Colonic mucosa (tissue), 4 donors: ENCODE results near the gene MTTP. TPM values are rescaled to one million over a fixed set of nuclear protein-coding genes. Genes with fewer than 3 reads are reported as not detected.
A peak's percentile ranks its signal among the peaks of the same experiment; 100 is the strongest.

Experiments used
- DNase-seq: peaks from one replicate; pipeline ENCODE4 v3.0.0-alpha.2; 2020
- H3K27ac ChIP-seq: fragments of 200-600 bp; one replicate; pipeline ENCODE4 v1.8.0; 2021
- H3K27me3 ChIP-seq: fragments of 200-600 bp; one replicate; pipeline ENCODE4 v1.8.0; 2021
- H3K36me3 ChIP-seq: fragments of 200-600 bp; one replicate; pipeline ENCODE4 v1.8.0; 2021
- H3K4me1 ChIP-seq: fragments of 200-600 bp; one replicate; pipeline ENCODE4 v1.8.0; 2021; ENCODE audit warnings: mild to moderate bottlenecking
- H3K4me3 ChIP-seq: fragments of 200-600 bp; one replicate; pipeline ENCODE4 v1.8.0; 2021
- H3K9ac ChIP-seq, 2 donors: one replicate each; pipeline ENCODE4 v1.7.0; 2013; ENCODE audit warnings: control low read depth in 2 of 2, low read depth in 2 of 2, low read length in 2 of 2
- H3K9me3 ChIP-seq: fragments of 200-600 bp; one replicate; pipeline ENCODE4 v1.8.0; 2021
- CTCF ChIP-seq: fragments of 200-600 bp; IDR thresholded peaks from one replicate; pipeline ENCODE4 v1.8.0; 2022; ENCODE audit warnings: antibody characterized with exemption, mild to moderate bottlenecking
- intact Hi-C: fragments of 100-400 bp; cut with DNase I; formaldehyde crosslinking; loops from one replicate; pipeline ENCODE4 v1.14.1; 2022
- total RNA-seq, 2 donors: library from RNA; stranded (reverse); fragmentation: NEBNext Ultra II Directional in 1 of 2; extraction: Animal tissue kit (Norgen Biotek cat#: 25700) in 1 of 2; gene quantifications; one replicate each; pipeline ENCODE4 v1.2.1, GENCODE V29; 2021
- donor health status: healthy.
- donor health status: DM: no; HTN: no; CAD: no.
- donor health status: DM: no; HTN: no; CAD: no.

MTTP gene
- total RNA-seq, 2 donors from 2014 or later: 0.69 to 1.3 TPM

DNA sequence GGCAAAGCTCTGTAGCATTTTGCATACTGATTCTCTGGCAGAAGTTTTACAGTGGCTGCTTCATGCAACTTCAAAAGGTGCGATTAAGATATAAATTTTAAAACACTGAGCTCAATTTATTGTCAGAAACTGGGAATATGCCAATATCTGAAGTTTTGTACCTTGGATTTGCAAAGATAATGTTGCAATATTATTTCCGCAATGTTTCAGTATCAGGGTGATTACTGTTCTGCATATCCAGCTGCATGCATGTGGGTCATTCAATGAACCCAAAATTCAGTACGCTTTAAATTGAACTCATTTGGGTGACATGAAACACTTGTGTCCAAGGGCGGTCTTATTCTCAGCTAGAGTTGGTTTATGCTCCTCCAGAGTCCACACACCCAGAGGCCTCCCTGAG, 37.0 kb upstream of the MTTP start:
- no peaks in the 10 kb centered on the region for H3K4me1 ChIP-seq
- H3K4me3 ChIP-seq: no peak overlapping the region
- no peaks in the 10 kb centered on the region for H3K9me3 ChIP-seq
- DNase-seq: no peak
- no peak overlapping the region for H3K9ac ChIP-seq
- no peak for TF ChIP-seq CTCF
- intact Hi-C loops: no loop called here
- no peaks in the 10 kb centered on the region for H3K27me3 ChIP-seq
- H3K27ac ChIP-seq: no peak overlapping the region
- H3K36me3 ChIP-seq: no peaks in the 10 kb centered on the region

GRCh38 chr4:99540277-99540939, 34.2 kb upstream of the MTTP start:
- TF ChIP-seq CTCF: no peak
- Histone ChIP-seq H3K9ac (no peak overlapping the region), H3K36me3 (no peaks in the 10 kb centered on the region), H3K27me3 (no peaks in the 10 kb centered on the region), H3K27ac (no peak overlapping the region), H3K4me1 (no peaks in the 10 kb centered on the region), H3K4me3 (no peak overlapping the region), H3K9me3 (no peaks in the 10 kb centered on the region)
- DNase-seq: no peak
- intact Hi-C loops: no loop called here

DNA sequence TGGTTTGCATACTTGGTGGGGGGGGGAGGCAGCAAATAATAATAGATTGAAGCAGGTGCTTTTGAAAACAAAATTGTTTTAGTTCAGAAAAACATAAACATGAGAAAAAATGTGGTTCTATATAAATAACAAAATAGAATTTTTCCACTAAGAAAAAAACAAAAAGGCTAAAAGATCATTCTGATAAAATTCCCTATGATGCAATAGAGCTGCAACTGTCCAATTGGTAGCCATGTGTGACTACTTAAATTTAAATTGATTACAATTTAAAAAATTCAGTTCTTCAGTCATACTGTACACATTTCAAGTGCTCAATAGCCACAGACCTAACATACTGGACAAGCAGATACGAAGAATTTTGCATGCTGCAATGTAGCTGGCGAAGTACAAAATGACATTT, 21.8 kb upstream of the MTTP start:
- Histone ChIP-seq H3K27ac (no peak overlapping the region), H3K36me3 (no peaks in the 10 kb centered on the region)
- intact Hi-C loops: no loop called here

GRCh38 chr4:99563310-99564186, 11.1 kb upstream of the MTTP start, which contains the start of gene TRMT10A:
Gene TRMT10A (minus strand): TSS chr4:99564039. CDS start chr4:99559338, 4,701 bp downstream.
- peak within 1 kb of the TSS; percentile 41 for H3K4me3 ChIP-seq
- peak within 1 kb of the TSS; percentile 89 for H3K27ac ChIP-seq
- no peak for TF ChIP-seq CTCF
- no peaks in the 10 kb centered on the region for H3K9me3 ChIP-seq
- no peaks in the 10 kb centered on the region for H3K4me1 ChIP-seq
- DNase-seq: peak; percentile 98
- peak within 1 kb of the TSS; percentile 83 to 85 for H3K9ac ChIP-seq
- H3K36me3 ChIP-seq: no peaks in the 10 kb centered on the region
- intact Hi-C loops: loop anchor here (5.0 kb wide), 2 partner anchors 324 to 384 kb away; partner anchors contain the start of gene DNAJB14
- H3K27me3 ChIP-seq: no peaks in the 10 kb centered on the region

More for the DNA sequence above, 21.8 kb upstream of the MTTP start:
- H3K4me3 ChIP-seq: no peak overlapping the region
- TF ChIP-seq CTCF: no peak
- no peak for DNase-seq
- no peaks in the 10 kb centered on the region for H3K27me3 ChIP-seq
- no peaks in the 10 kb centered on the region for H3K9me3 ChIP-seq
- H3K4me1 ChIP-seq: no peaks in the 10 kb centered on the region
- no peak overlapping the region for H3K9ac ChIP-seq

DNA sequence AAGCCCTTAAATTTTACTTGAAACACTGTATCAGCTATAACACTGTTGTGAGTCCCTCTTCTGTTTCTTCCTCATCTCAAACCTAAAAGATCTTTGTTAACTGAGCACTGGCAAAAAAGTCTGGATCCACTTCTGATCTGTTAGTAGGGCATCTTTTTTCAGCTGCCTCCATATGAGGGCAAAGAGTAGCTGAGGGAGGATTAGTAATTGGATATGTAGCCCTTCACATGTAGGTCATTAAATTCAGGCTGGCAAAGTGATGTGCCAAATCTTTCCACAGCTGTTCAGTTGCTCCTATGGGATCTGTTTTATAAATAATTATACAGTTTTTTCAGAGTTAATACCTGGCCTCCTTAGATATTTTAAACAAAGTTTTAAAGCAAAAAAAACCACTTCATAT, 9.7 kb upstream of the MTTP start:
- no peaks in the 10 kb centered on the region for H3K36me3 ChIP-seq
- no peaks in the 10 kb centered on the region for H3K27me3 ChIP-seq
- H3K9ac ChIP-seq: no peak overlapping the region
- intact Hi-C loops: loop anchor here (5.0 kb wide), 2 partner anchors 322 to 382 kb away; partner anchors contain the start of gene DNAJB14
- no peak for DNase-seq
- H3K9me3 ChIP-seq: no peaks in the 10 kb centered on the region
- no peak for TF ChIP-seq CTCF
- no peak overlapping the region for H3K27ac ChIP-seq
- H3K4me1 ChIP-seq: no peaks in the 10 kb centered on the region
- H3K4me3 ChIP-seq: no peak overlapping the region
